Measurements from ENCODE around the gene KCNJ10. TPM values are rescaled to one million over a fixed set of nuclear protein-coding genes. Genes with fewer than 3 reads are reported as not detected.

Gene KCNJ10
- total RNA-seq, 1 experiment from 2014 or later = 0.68 TPM

- Histone ChIP-seq H3K36me3 (ENCODE audit: control insufficient read depth, insufficient read depth, low read length) (no peaks in the 10 kb centered on the region), H3K4me1 (no peaks in the 10 kb centered on the region), H3K4me3 (ENCODE audit: low read depth, low read length) (no peak overlapping the region), H3K27me3 (replicated peaks; ENCODE audit: control insufficient read depth, insufficient read depth, low read length) (no peaks in the 10 kb centered on the region; the same call in 1 of the 2 replicates), H3K9me3 (no peaks in the 10 kb centered on the region)
- TF ChIP-seq CTCF (IDR thresholded peaks at IDR 0.05; ENCODE audit: insufficient read depth in 1 of 2, low read depth in 1 of 2, low read length in 1 of 2, severe bottlenecking in 1 of 2, unreplicated experiment in 1 of 2) = no peak
- BruUV-seq (replicated peaks) = no TSS peak
- no peak overlapping the region for H3K27ac Mint-ChIP-seq (ENCODE audit: unreplicated experiment)
- ChIA-PET POLR2A (no interaction called here), CTCF (interaction anchor here (1.0 kb wide), 1 partner anchor 14 kb away, joined by 6 read pairs; no protein-coding TSS in a partner anchor)
- intact Hi-C loops (cut with micrococcal nuclease; ENCODE audit: unreplicated experiment) = no loop called here
- no peaks in the 10 kb centered on the region for H3K36me3 Mint-ChIP-seq (ENCODE audit: insufficient read depth, unreplicated experiment)
- H3K4me3 Mint-ChIP-seq (ENCODE audit: unreplicated experiment) = no peak overlapping the region
- peaks cover 18% of the 10 kb centered on the region for H3K27me3 Mint-ChIP-seq (ENCODE audit: insufficient read depth, unreplicated experiment)
- H3K9me3 Mint-ChIP-seq (ENCODE audit: unreplicated experiment) = no peaks in the 10 kb centered on the region
- no peak for DNase-seq
- peaks cover 7% of the 10 kb centered on the region for H3K4me1 Mint-ChIP-seq (ENCODE audit: low read depth, unreplicated experiment)
Measured at GRCh38 chr1:160021376-160022074, 48.4 kb downstream of the KCNJ10 start.

GRCh38 chr1:160020196-160020595, 49.8 kb downstream of the KCNJ10 start:
- ChIA-PET CTCF (no interaction called here), POLR2A (no interaction called here)
- TF ChIP-seq CTCF (IDR thresholded peaks at IDR 0.05; ENCODE audit: insufficient read depth in 1 of 2, low read depth in 1 of 2, low read length in 1 of 2, severe bottlenecking in 1 of 2, unreplicated experiment in 1 of 2) = no peak
- H3K4me3 Mint-ChIP-seq (ENCODE audit: unreplicated experiment) = no peak overlapping the region
- peaks cover 18% of the 10 kb centered on the region for H3K27me3 Mint-ChIP-seq (ENCODE audit: insufficient read depth, unreplicated experiment)
- Histone ChIP-seq H3K4me1 (no peaks in the 10 kb centered on the region), H3K4me3 (ENCODE audit: low read depth, low read length) (no peak overlapping the region), H3K27me3 (replicated peaks; ENCODE audit: control insufficient read depth, insufficient read depth, low read length) (no peaks in the 10 kb centered on the region; the same call in 1 of the 2 replicates), H3K9me3 (no peaks in the 10 kb centered on the region), H3K36me3 (ENCODE audit: control insufficient read depth, insufficient read depth, low read length) (no peaks in the 10 kb centered on the region)
- intact Hi-C loops (cut with micrococcal nuclease; ENCODE audit: unreplicated experiment) = no loop called here
- BruUV-seq (replicated peaks) = no TSS peak
- no peak for DNase-seq
- H3K36me3 Mint-ChIP-seq (ENCODE audit: insufficient read depth, unreplicated experiment) = no peaks in the 10 kb centered on the region
- no peak overlapping the region for H3K27ac Mint-ChIP-seq (ENCODE audit: unreplicated experiment)
- no peaks in the 10 kb centered on the region for H3K9me3 Mint-ChIP-seq (ENCODE audit: unreplicated experiment)
- H3K4me1 Mint-ChIP-seq (ENCODE audit: low read depth, unreplicated experiment) = peaks cover 7% of the 10 kb centered on the region

DNA sequence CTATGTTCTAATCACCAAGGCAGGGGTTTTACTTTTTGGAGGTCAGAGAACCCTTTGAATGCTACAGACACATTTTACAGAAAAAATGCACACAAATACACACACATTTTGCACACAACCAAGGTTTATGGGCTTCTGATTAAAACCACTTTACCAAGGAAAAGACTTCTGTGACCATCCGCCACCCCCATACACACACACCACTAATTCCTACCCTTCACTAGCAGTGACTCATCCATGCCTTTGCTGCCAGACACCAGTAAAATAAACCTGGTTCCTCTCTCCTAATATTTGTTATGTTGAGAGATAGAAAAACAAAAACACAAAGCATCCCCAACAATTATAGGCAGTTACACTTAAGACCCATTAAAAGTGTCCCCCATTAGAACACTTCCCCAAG, 51.1 kb downstream of the KCNJ10 start:
- no peak for DNase-seq
- no peak overlapping the region for H3K4me3 Mint-ChIP-seq (ENCODE audit: unreplicated experiment)
- H3K9me3 ChIP-seq = no peaks in the 10 kb centered on the region
- intact Hi-C loops (cut with micrococcal nuclease; ENCODE audit: unreplicated experiment) = no loop called here
- H3K4me1 Mint-ChIP-seq (ENCODE audit: low read depth, unreplicated experiment) = peaks cover 7% of the 10 kb centered on the region
- H3K27me3 Mint-ChIP-seq (ENCODE audit: insufficient read depth, unreplicated experiment) = peaks cover 19% of the 10 kb centered on the region
- no peaks in the 10 kb centered on the region for H3K4me1 ChIP-seq
- no peaks in the 10 kb centered on the region for H3K36me3 ChIP-seq (ENCODE audit: control insufficient read depth, insufficient read depth, low read length)
- H3K27me3 ChIP-seq (replicated peaks; ENCODE audit: control insufficient read depth, insufficient read depth, low read length) = no peaks in the 10 kb centered on the region; the same call in 1 of the 2 replicates
- no peaks in the 10 kb centered on the region for H3K9me3 Mint-ChIP-seq (ENCODE audit: unreplicated experiment)
- no peak overlapping the region for H3K4me3 ChIP-seq (ENCODE audit: low read depth, low read length)
- no TSS peak for BruUV-seq (replicated peaks)
- H3K36me3 Mint-ChIP-seq (ENCODE audit: insufficient read depth, unreplicated experiment) = no peaks in the 10 kb centered on the region
- CTCF ChIA-PET = no interaction called here
- TF ChIP-seq CTCF (IDR thresholded peaks at IDR 0.05; ENCODE audit: insufficient read depth in 1 of 2, low read depth in 1 of 2, low read length in 1 of 2, severe bottlenecking in 1 of 2, unreplicated experiment in 1 of 2) = no peak
- POLR2A ChIA-PET = no interaction called here
- no peak overlapping the region for H3K27ac Mint-ChIP-seq (ENCODE audit: unreplicated experiment)
